Measurements from ENCODE around the gene CLDN22.
A peak's percentile ranks its signal among the peaks of the same experiment; 100 is the strongest.

CLDN22 gene

DNA sequence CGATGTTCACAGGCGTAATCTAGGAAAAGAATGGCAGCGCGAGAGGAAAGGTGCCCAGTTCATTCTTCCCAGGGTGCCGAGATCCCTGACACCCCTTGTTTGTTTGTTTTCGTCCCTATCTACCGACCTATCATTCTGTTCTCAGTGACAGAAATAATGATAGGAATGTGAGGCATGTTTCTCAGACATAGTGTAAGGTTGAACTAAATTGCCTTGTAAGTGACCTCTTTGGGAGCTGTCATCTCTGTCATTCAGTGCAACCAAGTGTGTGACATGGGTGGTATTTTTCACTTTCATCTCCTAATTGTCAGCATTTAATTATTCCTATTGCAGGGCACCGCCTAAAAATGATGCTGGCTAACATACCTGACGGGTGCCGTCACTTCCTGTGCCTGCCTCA lies 24.4 kb downstream of the CLDN22 start:
- Histone ChIP-seq H3K27me3 (ENCODE audit: low read depth) (no peaks in the 10 kb centered on the region), H3K4me1 (no peaks in the 10 kb centered on the region), H3K9me3 (no peaks in the 10 kb centered on the region), H3K4me3 (no peak overlapping the region), H3K36me3 (replicated peaks) (peaks cover 16% of the 10 kb centered on the region)
- in situ Hi-C loops (cut with MboI; ENCODE audit: low sequenced_read_pairs): no loop called here
- no peak for DNase-seq (ENCODE audit: low spot score in 2 of 2)

DNA sequence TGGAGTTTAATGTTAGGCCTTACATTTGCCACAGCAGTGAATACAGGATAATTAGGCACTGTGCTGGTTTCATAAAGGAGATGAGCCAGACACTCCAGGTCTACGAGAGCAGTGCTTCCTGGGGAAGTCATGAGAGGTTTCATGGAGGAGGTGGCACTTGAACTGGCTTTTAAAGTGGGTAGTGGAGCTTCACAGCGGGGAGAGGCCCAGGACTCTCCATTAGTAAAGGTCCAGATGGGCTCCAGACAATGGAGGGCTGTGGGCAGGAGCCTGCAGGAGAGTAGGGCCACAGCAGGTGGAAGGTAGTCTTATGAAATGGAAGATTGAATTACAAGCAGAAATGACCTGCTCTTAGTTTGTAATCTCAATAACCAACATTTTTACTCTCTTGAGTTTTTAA lies 29.0 kb downstream of the CLDN22 start:
- Histone ChIP-seq H3K36me3 (replicated peaks) (peaks cover 21% of the 10 kb centered on the region), H3K9me3 (no peaks in the 10 kb centered on the region), H3K4me3 (no peak overlapping the region), H3K4me1 (no peaks in the 10 kb centered on the region), H3K27me3 (ENCODE audit: low read depth) (no peaks in the 10 kb centered on the region)
- no peak for DNase-seq (ENCODE audit: low spot score in 2 of 2)
- in situ Hi-C loops (cut with MboI; ENCODE audit: low sequenced_read_pairs): no loop called here

GRCh38 chr4:183289688-183290087 lies 30.4 kb downstream of the CLDN22 start:
- Histone ChIP-seq H3K9me3 (no peaks in the 10 kb centered on the region), H3K4me1 (no peaks in the 10 kb centered on the region), H3K36me3 (replicated peaks) (peaks cover 19% of the 10 kb centered on the region), H3K4me3 (no peak overlapping the region), H3K27me3 (ENCODE audit: low read depth) (no peaks in the 10 kb centered on the region)
- DNase-seq (ENCODE audit: low spot score in 2 of 2): peak in 1 of 2 experiments; percentile 58
- in situ Hi-C loops (cut with MboI; ENCODE audit: low sequenced_read_pairs): no loop called here

- no peak for DNase-seq (ENCODE audit: low spot score in 2 of 2)
- Histone ChIP-seq H3K27me3 (ENCODE audit: low read depth) (no peaks in the 10 kb centered on the region), H3K36me3 (replicated peaks) (peaks cover 24% of the 10 kb centered on the region), H3K9me3 (no peaks in the 10 kb centered on the region), H3K4me3 (no peak overlapping the region), H3K4me1 (no peaks in the 10 kb centered on the region)
- in situ Hi-C loops (cut with MboI; ENCODE audit: low sequenced_read_pairs): no loop called here
Measured at GRCh38 chr4:183288955-183289354, 31.1 kb downstream of the CLDN22 start.

GRCh38 chr4:183287677-183288076 lies 32.4 kb downstream of the CLDN22 start:
- in situ Hi-C loops (cut with MboI; ENCODE audit: low sequenced_read_pairs): no loop called here
- H3K36me3 ChIP-seq (replicated peaks): peaks cover 31% of the 10 kb centered on the region
- no peaks in the 10 kb centered on the region for H3K27me3 ChIP-seq (ENCODE audit: low read depth)
- no peaks in the 10 kb centered on the region for H3K9me3 ChIP-seq
- H3K4me3 ChIP-seq: no peak overlapping the region
- H3K4me1 ChIP-seq: no peaks in the 10 kb centered on the region
- no peak for DNase-seq (ENCODE audit: low spot score in 2 of 2)

GRCh38 chr4:183287309-183287659 lies 32.8 kb downstream of the CLDN22 start:
- no peaks in the 10 kb centered on the region for H3K9me3 ChIP-seq
- peaks cover 33% of the 10 kb centered on the region for H3K36me3 ChIP-seq (replicated peaks)
- no peaks in the 10 kb centered on the region for H3K27me3 ChIP-seq (ENCODE audit: low read depth)
- no peak overlapping the region for H3K4me3 ChIP-seq
- DNase-seq (ENCODE audit: low spot score in 2 of 2): no peak
- no peaks in the 10 kb centered on the region for H3K4me1 ChIP-seq
- in situ Hi-C loops (cut with MboI; ENCODE audit: low sequenced_read_pairs): no loop called here

DNA sequence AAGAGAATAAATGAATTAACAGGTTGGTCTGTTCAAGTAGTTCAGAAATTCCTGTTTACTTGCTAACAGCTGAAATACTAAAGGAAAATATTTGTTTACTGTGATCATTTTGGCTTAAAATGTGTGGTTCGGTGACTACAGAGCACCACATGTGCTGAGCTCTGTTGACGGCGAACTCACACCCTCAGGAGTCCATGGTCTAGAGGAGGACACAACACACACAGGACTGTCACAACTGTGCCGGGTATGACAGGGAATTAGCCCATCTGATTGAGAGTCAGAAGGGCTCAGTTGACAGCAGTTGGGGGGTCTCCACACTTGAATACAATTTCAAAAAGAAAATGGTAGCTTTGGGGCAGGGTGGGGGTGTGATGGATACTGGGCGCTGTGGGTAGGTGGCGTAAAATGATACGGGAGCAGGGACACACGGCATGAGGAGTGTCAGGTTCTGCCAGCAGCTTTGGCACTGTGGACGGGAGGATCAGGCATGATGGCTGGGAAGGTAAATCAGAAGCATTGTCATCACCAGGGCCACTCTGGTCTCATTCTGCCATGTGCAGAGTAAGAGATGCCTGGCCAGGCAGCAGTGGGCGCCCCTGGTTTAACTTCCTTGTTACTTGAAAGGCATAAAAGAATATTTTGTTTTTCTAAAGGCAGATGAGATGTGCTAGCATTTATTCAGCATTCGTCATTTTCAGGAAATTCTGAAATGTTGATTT lies 33.3 kb downstream of the CLDN22 start:
- DNase-seq (ENCODE audit: low spot score in 2 of 2): no peak
- Histone ChIP-seq H3K4me3 (no peak overlapping the region), H3K9me3 (no peaks in the 10 kb centered on the region), H3K27me3 (ENCODE audit: low read depth) (no peaks in the 10 kb centered on the region), H3K36me3 (replicated peaks) (peaks cover 33% of the 10 kb centered on the region), H3K4me1 (no peaks in the 10 kb centered on the region)
- in situ Hi-C loops (cut with MboI; ENCODE audit: low sequenced_read_pairs): no loop called here

DNA sequence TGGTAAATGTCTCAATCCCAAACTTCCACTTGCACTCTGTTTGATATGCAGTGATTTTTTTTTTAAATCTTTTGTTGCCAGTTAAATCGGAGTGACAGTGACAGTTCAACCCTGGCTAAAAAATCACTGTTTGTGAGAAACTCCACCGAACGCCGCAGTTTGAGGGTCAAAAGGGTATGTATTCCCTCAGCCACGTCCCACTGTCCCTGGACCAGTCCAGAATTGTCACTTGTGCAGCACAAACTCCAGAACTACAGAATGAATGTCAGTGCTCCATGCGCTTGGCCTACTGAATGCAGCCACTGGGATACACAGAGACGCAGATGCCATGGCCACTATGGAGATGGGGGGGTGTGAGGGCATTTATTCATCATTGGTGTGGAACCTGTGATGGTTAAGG lies 34.2 kb downstream of the CLDN22 start:
- Histone ChIP-seq H3K36me3 (replicated peaks) (peaks cover 36% of the 10 kb centered on the region), H3K4me3 (no peak overlapping the region), H3K9me3 (no peaks in the 10 kb centered on the region), H3K27me3 (ENCODE audit: low read depth) (no peaks in the 10 kb centered on the region), H3K4me1 (no peaks in the 10 kb centered on the region)
- DNase-seq (ENCODE audit: low spot score in 2 of 2): no peak
- in situ Hi-C loops (cut with MboI; ENCODE audit: low sequenced_read_pairs): no loop called here

DNA sequence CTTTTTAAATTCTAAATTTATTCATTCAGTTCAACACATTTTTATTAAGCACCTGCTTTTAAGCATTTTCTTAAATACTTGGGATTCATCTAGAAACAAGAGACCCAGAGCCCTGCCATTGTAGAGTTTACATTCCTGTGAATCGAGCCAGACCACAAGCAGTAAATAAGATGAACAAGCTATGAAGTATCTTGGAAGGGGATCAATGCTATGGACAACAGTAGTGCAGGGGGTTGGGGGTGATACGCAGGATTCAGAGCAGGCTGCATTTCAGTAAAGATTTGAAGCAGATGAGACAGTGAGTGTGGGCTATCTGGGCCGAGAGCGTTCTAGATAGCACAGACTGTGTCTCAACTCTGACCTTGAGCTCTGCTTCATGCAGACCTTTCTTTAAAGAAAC lies 35.1 kb downstream of the CLDN22 start:
- H3K4me3 ChIP-seq: no peak overlapping the region
- in situ Hi-C loops (cut with MboI; ENCODE audit: low sequenced_read_pairs): no loop called here
- DNase-seq (ENCODE audit: low spot score in 2 of 2): no peak

DNA sequence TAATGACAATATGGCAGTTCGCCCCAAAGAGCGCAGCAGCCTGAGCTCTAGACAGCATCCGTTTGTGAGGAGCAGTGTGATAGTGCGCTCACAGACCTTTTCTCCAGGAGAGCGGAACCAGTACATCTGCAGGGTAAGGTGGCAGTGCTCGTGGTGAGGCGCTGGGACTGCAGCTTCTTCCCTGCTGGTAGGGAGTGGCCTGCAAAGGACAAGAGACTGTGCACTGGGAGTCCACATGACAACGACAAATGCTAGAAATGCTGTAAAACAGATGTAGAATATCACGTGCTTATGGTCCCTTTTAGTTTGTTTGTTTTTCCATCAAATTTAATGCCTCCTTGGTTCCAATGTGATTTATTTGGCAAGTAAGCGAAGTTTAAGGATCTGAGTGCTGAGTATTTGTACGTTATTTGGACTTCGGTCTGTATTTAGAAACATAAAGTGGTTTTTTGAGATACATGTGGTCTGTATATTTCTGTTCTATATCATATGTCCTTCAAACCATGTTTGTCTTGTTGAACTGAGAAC lies 35.8 kb downstream of the CLDN22 start:
- Histone ChIP-seq H3K4me1 (no peaks in the 10 kb centered on the region), H3K36me3 (replicated peaks) (peaks cover 36% of the 10 kb centered on the region)
- in situ Hi-C loops (cut with MboI; ENCODE audit: low sequenced_read_pairs): no loop called here

More for the DNA sequence above, 35.1 kb downstream of the CLDN22 start:
- H3K9me3 ChIP-seq: no peaks in the 10 kb centered on the region
- H3K36me3 ChIP-seq (replicated peaks): peaks cover 36% of the 10 kb centered on the region
- H3K27me3 ChIP-seq (ENCODE audit: low read depth): no peaks in the 10 kb centered on the region
- no peaks in the 10 kb centered on the region for H3K4me1 ChIP-seq

GRCh38 chr4:183276106-183276505 lies 44.0 kb downstream of the CLDN22 start:
- no peak overlapping the region for H3K4me3 ChIP-seq
- H3K9me3 ChIP-seq: no peaks in the 10 kb centered on the region
- no peaks in the 10 kb centered on the region for H3K27me3 ChIP-seq (ENCODE audit: low read depth)
- in situ Hi-C loops (cut with MboI; ENCODE audit: low sequenced_read_pairs): no loop called here
- no peaks in the 10 kb centered on the region for H3K4me1 ChIP-seq
- H3K36me3 ChIP-seq (replicated peaks): peaks cover 36% of the 10 kb centered on the region
- no peak for DNase-seq (ENCODE audit: low spot score in 2 of 2)

More for the DNA sequence above, 35.8 kb downstream of the CLDN22 start:
- Histone ChIP-seq H3K4me3 (no peak overlapping the region), H3K9me3 (no peaks in the 10 kb centered on the region), H3K27me3 (ENCODE audit: low read depth) (no peaks in the 10 kb centered on the region)
- DNase-seq (ENCODE audit: low spot score in 2 of 2): no peak

DNA sequence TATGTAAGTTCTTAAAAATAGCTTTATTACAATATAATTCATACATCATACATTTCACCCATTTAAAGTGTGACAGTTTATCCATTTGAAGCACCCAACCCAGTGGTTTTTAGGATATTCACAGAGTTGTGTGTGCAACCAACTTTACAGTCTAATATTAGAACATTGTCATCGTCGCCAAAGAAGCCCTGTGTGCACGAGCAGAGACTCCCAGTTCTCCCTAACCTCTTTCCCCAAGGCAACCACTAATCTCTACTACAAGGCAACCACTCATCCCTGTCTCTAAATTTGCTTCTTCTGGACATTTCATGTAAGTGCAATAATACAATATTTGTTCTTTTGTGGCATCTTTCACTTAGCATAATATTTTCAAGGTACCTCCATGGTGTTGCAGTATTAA lies 47.7 kb downstream of the CLDN22 start:
- Histone ChIP-seq H3K27me3 (ENCODE audit: low read depth) (no peaks in the 10 kb centered on the region), H3K36me3 (replicated peaks) (peaks cover 61% of the 10 kb centered on the region), H3K9me3 (no peaks in the 10 kb centered on the region), H3K4me1 (no peaks in the 10 kb centered on the region), H3K4me3 (no peak overlapping the region)
- in situ Hi-C loops (cut with MboI; ENCODE audit: low sequenced_read_pairs): no loop called here
- DNase-seq (ENCODE audit: low spot score in 2 of 2): no peak

- Histone ChIP-seq H3K9me3 (no peaks in the 10 kb centered on the region), H3K27me3 (ENCODE audit: low read depth) (no peaks in the 10 kb centered on the region), H3K4me3 (no peak overlapping the region), H3K36me3 (replicated peaks) (peaks cover 56% of the 10 kb centered on the region), H3K4me1 (no peaks in the 10 kb centered on the region)
- no peak for DNase-seq (ENCODE audit: low spot score in 2 of 2)
- in situ Hi-C loops (cut with MboI; ENCODE audit: low sequenced_read_pairs): no loop called here
Measured at GRCh38 chr4:183268556-183268955, 51.5 kb downstream of the CLDN22 start.

Data from HAP-1 (cell line).